Neural crest cell (in vitro differentiated cells): ENCODE results near the gene FRMD4A. TPM values are rescaled to one million over a fixed set of nuclear protein-coding genes. Genes with fewer than 3 reads are reported as not detected.
"Not testable (repeated sequence)": the region's sequence is repeated elsewhere in the genome, so short reads cannot be mapped to it uniquely, and the experiment has no call there.

Experiments used
- DNase-seq: peaks from one replicate; pipeline ENCODE4 v3.0.0; 2021; ENCODE audit warnings: low read depth, mixed read lengths, low spot score
- H3K27ac Mint-ChIP-seq: one replicate; pipeline ENCODE4 v1.8.0; 2021; ENCODE audit warnings: mild to moderate bottlenecking, mixed read lengths; ENCODE audit not compliant: unreplicated experiment
- H3K27me3 Mint-ChIP-seq: 2 replicates; pipeline ENCODE4 v1.8.0; 2021; ENCODE audit warnings: low read depth, mild to moderate bottlenecking, mixed read lengths
- H3K36me3 Mint-ChIP-seq: 2 replicates; pipeline ENCODE4 v1.8.0; 2021; ENCODE audit warnings: low read depth, mild to moderate bottlenecking, mixed read lengths
- H3K4me1 Mint-ChIP-seq: 2 replicates; pipeline ENCODE4 v1.8.0; 2021; ENCODE audit warnings: mixed read lengths
- H3K4me3 Mint-ChIP-seq: one replicate; pipeline ENCODE4 v1.8.0; 2021; ENCODE audit warnings: mild to moderate bottlenecking, mixed read lengths
- H3K9me3 Mint-ChIP-seq: 2 replicates; pipeline ENCODE4 v1.8.0; 2021; ENCODE audit warnings: mixed read lengths
- total RNA-seq: library from RNA; stranded (reverse); gene quantifications from 2 replicates; pipeline ENCODE4 v1.2.1, GENCODE V29; 2021
- TF ChIP-seq, protein P1 (sequence below): fragments of 200-600 bp; sonication (generic); conservative IDR thresholded peaks from 2 replicates; pipeline ENCODE4 v1.5.0; 2021; ENCODE audit warnings: antibody characterized with exemption, mild to moderate bottlenecking

The FRMD4A gene
- total RNA-seq, 1 donor from 2014 or later: 65.3 TPM

DNA sequence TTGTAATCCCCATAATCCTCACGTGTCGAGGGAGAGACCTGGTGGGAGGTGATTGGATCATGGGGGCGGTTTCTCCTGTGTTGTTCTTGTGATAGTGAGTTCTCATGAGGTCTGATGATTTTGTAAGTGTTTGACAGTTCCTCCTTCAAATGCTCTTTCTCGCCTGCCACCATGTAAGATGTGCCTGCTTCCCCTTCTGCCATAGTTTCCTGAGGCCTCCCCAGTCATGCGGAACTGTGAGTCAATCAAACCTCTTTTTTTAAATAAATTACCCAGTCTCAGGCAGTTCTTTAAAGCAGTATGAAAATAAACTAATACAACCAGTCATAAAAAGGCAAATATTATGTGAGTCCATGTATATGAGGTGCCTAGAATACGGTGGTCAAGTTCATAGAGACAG lies 87.5 kb downstream of the FRMD4A start:
- H3K4me3 Mint-ChIP-seq: no peak overlapping the region
- no peak for DNase-seq
- H3K4me1 Mint-ChIP-seq: peaks cover 9% of the 10 kb centered on the region
- H3K27ac Mint-ChIP-seq: no peak overlapping the region
- TF ChIP-seq, protein P1, sequence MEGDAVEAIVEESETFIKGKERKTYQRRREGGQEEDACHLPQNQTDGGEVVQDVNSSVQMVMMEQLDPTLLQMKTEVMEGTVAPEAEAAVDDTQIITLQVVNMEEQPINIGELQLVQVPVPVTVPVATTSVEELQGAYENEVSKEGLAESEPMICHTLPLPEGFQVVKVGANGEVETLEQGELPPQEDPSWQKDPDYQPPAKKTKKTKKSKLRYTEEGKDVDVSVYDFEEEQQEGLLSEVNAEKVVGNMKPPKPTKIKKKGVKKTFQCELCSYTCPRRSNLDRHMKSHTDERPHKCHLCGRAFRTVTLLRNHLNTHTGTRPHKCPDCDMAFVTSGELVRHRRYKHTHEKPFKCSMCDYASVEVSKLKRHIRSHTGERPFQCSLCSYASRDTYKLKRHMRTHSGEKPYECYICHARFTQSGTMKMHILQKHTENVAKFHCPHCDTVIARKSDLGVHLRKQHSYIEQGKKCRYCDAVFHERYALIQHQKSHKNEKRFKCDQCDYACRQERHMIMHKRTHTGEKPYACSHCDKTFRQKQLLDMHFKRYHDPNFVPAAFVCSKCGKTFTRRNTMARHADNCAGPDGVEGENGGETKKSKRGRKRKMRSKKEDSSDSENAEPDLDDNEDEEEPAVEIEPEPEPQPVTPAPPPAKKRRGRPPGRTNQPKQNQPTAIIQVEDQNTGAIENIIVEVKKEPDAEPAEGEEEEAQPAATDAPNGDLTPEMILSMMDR: no peak
- no peaks in the 10 kb centered on the region for H3K27me3 Mint-ChIP-seq
- H3K9me3 Mint-ChIP-seq: no peaks in the 10 kb centered on the region
- no peaks in the 10 kb centered on the region for H3K36me3 Mint-ChIP-seq

DNA sequence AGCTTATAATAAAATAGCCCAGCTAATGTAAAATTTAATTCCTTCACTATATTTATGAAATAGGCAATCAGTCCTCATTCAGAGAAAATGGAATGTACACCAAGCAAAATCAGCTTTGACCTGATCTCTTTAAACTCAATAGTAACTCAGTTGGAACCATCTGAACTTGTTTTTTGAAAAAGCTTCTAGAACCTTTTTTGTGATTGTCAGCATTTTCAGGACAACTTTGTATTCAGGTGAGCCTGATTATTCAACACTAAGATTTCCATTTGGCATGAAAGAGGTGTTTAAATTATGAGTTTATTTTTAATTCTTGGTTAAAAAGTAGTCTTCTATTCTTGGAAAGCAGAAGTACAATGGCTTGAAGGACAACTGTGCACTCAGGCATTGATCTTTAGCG lies 89.5 kb downstream of the FRMD4A start:
- H3K9me3 Mint-ChIP-seq: no peaks in the 10 kb centered on the region
- H3K27ac Mint-ChIP-seq: no peak overlapping the region
- H3K4me1 Mint-ChIP-seq: peaks cover 9% of the 10 kb centered on the region
- peaks cover under 1% of the 10 kb centered on the region for H3K27me3 Mint-ChIP-seq
- TF ChIP-seq, protein P1: no peak
- no peak overlapping the region for H3K4me3 Mint-ChIP-seq
- no peaks in the 10 kb centered on the region for H3K36me3 Mint-ChIP-seq
- DNase-seq: no peak

DNA sequence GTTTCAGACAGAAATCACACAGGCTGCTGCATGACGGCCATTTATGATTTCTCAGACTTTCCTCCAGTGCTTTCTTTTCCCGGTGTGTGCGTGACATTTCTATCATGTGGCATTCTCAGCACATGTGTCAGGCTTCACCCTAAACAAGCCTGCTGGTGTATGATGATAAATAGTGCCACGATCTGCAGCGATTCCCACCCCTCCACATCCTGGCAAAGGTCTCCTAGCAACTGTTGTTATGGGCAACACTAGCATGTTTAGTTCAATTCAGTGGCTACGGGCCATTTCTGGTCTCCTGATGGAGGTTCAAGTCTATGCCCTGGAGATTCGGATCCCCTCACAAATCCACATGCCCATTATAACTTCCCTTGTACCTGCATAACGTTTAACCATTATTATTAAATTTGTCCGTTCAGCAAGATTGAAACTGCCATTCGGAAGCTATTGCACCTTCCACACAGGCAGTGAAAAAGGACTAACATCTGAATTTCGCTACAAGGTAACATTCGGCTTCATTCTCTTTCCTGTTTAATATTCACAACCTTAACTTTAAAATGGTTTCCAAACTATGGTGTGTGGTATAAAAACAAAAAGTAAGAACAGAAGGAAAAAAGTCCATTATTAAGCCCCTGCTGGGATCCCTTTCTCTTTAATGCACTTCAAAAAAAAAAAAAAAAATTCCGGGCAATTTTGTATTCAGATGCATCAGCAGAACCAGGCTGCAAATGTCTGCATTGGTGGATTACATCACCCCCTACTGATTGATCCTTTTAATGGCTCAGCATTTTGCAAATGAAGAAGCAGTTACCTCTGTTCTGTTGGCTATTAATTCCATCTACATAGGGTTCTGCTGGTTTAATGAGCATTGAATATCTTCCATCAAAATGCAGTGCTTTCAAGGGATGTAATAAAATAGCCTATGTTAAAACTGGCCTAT lies 90.2 kb downstream of the FRMD4A start:
- TF ChIP-seq, protein P1: peak; percentile 48
- H3K9me3 Mint-ChIP-seq: no peaks in the 10 kb centered on the region
- no peak overlapping the region for H3K4me3 Mint-ChIP-seq
- no peaks in the 10 kb centered on the region for H3K36me3 Mint-ChIP-seq
- no peak overlapping the region for H3K27ac Mint-ChIP-seq
- H3K4me1 Mint-ChIP-seq: peaks cover 9% of the 10 kb centered on the region
- no peak for DNase-seq
- peaks cover 3% of the 10 kb centered on the region for H3K27me3 Mint-ChIP-seq

DNA sequence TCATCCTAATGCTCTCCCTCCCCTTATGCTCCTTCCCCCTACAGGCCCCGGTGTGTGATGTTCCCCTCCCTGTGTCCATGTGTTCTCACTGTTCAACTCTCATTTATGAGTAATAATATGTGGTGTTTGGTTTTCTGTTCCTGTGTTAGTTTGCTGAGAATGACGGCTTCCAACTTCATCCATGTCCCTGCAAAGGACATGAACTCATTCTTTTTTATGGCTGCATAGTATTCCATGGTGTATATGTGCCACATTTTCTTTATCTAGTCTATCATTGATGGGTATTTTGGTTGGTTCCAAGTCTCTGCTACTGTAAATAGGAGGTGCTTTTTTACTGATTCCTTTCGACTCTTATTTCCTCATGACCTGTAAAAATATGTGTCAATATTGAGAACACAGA lies 92.1 kb downstream of the FRMD4A start:
- H3K4me1 Mint-ChIP-seq: peaks cover 14% of the 10 kb centered on the region
- H3K27me3 Mint-ChIP-seq, H3K4me3 Mint-ChIP-seq, H3K9me3 Mint-ChIP-seq, H3K36me3 Mint-ChIP-seq, H3K27ac Mint-ChIP-seq, DNase-seq: not testable (repeated sequence)

DNA sequence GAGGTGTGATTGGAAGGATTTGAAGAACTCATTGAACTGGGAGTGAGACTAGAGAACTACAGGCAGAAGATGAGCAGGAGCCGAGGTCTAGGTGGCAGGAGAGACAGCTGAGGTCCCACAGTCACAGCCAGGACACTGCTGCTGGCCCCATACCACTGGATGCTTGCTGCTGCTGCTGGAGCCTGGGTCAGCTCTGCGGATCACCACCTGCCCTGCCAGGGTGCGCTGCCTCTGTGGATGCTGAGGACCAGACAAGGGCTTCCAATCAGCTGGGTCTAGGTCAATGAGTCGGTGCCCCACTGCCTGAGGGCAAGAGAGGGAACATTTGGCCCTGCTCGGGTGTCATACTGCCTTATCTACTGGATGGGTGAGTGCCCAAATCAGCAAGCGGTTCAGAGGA lies 94.4 kb downstream of the FRMD4A start:
- Mint-ChIP-seq H3K27ac (no peak overlapping the region), H3K4me3 (no peak overlapping the region), H3K4me1 (peaks cover 17% of the 10 kb centered on the region), H3K27me3 (peaks cover 6% of the 10 kb centered on the region), H3K9me3 (no peaks in the 10 kb centered on the region), H3K36me3 (no peaks in the 10 kb centered on the region)
- no peak for DNase-seq
- TF ChIP-seq, protein P1: no peak

DNA sequence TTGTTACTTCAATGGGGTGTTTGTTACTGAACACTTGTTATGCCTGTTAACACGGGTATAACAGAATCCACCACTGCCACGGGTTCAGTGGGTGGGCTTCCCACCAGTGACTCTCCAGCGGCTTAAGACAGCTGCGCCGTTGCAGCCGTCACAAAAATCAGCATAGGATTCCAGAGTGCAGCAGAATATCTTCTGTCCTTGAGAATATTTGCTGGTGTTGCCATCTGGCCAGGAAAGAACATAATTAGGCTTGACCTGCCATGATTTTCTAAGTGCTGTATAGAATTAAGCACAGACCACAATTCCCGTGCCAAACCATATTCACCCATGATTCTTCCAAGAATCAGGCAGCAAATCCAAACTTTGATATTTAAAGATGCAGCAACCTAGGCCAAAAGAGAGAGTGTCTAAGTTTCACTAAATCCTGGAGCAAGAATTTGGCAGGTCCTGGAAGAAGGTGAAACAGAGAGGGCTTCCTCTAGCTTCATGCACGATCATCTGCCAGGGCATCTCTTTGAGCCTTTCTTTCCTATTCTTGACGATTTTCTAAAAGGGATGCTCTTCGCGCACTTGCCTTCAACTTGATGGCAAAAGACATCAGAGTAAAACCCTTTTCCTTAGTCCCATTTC lies 95.0 kb downstream of the FRMD4A start:
- no peak for DNase-seq

More for the DNA sequence above, 95.0 kb downstream of the FRMD4A start:
- TF ChIP-seq, protein P1: no peak
- no peaks in the 10 kb centered on the region for H3K9me3 Mint-ChIP-seq
- no peak overlapping the region for H3K27ac Mint-ChIP-seq
- no peaks in the 10 kb centered on the region for H3K36me3 Mint-ChIP-seq
- peaks cover 6% of the 10 kb centered on the region for H3K27me3 Mint-ChIP-seq
- H3K4me1 Mint-ChIP-seq: peaks cover 15% of the 10 kb centered on the region
- H3K4me3 Mint-ChIP-seq: no peak overlapping the region
